ENCODE results near the gene VWA2. TPM values are rescaled to one million over a fixed set of nuclear protein-coding genes. Genes with fewer than 3 reads are reported as not detected.

Gene VWA2
- total RNA-seq, 1 experiment from 2014 or later: 1.6 TPM

GRCh38 chr10:114265392-114266053 is 26.5 kb downstream of the VWA2 start:
- WGBS (ENCODE audit: extremely low coverage, insufficient read length, low lambda C conversion rate): no CpG with 5 or more reads among the region's 6 CpGs
- H2AK5ac ChIP-seq (ENCODE audit: insufficient read length, low read length): no peak overlapping the region
- no peak overlapping the region for H2BK120ac ChIP-seq (ENCODE audit: low read depth, low read length, poor library complexity, severe bottlenecking)
- H3K36me3 Mint-ChIP-seq (ENCODE audit: insufficient read depth in 1 of 3, low read depth in 3 of 3): no peaks in the 10 kb centered on the region
- H3T11ph ChIP-seq (ENCODE audit: low read length): no peak overlapping the region
- H3K9me3 ChIP-seq (ENCODE audit: control insufficient read depth, low read depth, low read length): no peaks in the 10 kb centered on the region
- no peaks in the 10 kb centered on the region for H4K20me1 ChIP-seq (ENCODE audit: control insufficient read depth, insufficient read depth, insufficient read length)
- no peaks in the 10 kb centered on the region for H3K79me1 ChIP-seq (ENCODE audit: insufficient read depth, low read depth, low read length, poor library complexity, severe bottlenecking)
- H2BK12ac ChIP-seq (ENCODE audit: insufficient read length, low read depth, low read length): no peak overlapping the region
- no peak overlapping the region for H3K4me2 ChIP-seq (ENCODE audit: insufficient read depth, insufficient read length, low read length)
- TF ChIP-seq, protein P1, sequence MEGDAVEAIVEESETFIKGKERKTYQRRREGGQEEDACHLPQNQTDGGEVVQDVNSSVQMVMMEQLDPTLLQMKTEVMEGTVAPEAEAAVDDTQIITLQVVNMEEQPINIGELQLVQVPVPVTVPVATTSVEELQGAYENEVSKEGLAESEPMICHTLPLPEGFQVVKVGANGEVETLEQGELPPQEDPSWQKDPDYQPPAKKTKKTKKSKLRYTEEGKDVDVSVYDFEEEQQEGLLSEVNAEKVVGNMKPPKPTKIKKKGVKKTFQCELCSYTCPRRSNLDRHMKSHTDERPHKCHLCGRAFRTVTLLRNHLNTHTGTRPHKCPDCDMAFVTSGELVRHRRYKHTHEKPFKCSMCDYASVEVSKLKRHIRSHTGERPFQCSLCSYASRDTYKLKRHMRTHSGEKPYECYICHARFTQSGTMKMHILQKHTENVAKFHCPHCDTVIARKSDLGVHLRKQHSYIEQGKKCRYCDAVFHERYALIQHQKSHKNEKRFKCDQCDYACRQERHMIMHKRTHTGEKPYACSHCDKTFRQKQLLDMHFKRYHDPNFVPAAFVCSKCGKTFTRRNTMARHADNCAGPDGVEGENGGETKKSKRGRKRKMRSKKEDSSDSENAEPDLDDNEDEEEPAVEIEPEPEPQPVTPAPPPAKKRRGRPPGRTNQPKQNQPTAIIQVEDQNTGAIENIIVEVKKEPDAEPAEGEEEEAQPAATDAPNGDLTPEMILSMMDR (conservative IDR thresholded peaks at IDR 0.05): no peak
- H4K5ac ChIP-seq (ENCODE audit: insufficient read length, low read depth, low read length): no peak overlapping the region
- no peak overlapping the region for H3K27ac ChIP-seq (ENCODE audit: insufficient read length, low read depth, low read length)
- no peak overlapping the region for H4K91ac ChIP-seq (ENCODE audit: insufficient read length, low read depth, low read length)
- no peak overlapping the region for H3K56ac ChIP-seq (ENCODE audit: insufficient read length, low read depth, low read length)
- no peak overlapping the region for H3K14ac ChIP-seq (ENCODE audit: insufficient read depth, low read length)
- H3K4me3 Mint-ChIP-seq: no peak overlapping the region
- no peak for DNase-seq
- H3K4me1 Mint-ChIP-seq: peaks cover 12 to 15% of the 10 kb centered on the region in 2 experiments
- no peaks in the 10 kb centered on the region; the same call in 1 of the 2 replicates for H3K27me3 Mint-ChIP-seq (ENCODE audit: low read depth)
- no peak overlapping the region for H2BK5ac ChIP-seq (ENCODE audit: insufficient read length, low read length)
- H3K23me2 ChIP-seq (ENCODE audit: insufficient read length, low read depth, low read length, poor library complexity, severe bottlenecking): no peaks in the 10 kb centered on the region
- H2BK20ac ChIP-seq (ENCODE audit: low read depth, low read length, poor library complexity, severe bottlenecking): no peak overlapping the region
- H3K9ac ChIP-seq (ENCODE audit: extremely low read depth, insufficient read length, low read length): no peak overlapping the region
- no peaks in the 10 kb centered on the region; the same call in 1 of the 2 replicates for H3K27me3 ChIP-seq (ENCODE audit: insufficient read depth, low read length)
- H3K79me2 ChIP-seq (ENCODE audit: insufficient read depth, low read length): no peaks in the 10 kb centered on the region
- H2AFZ ChIP-seq (ENCODE audit: low read length): no peak overlapping the region
- H3K4ac ChIP-seq (ENCODE audit: low read depth, low read length): no peak overlapping the region
- H2BK15ac ChIP-seq (ENCODE audit: low read depth, low read length): no peak overlapping the region
- no peaks in the 10 kb centered on the region for H3K9me3 Mint-ChIP-seq
- no peaks in the 10 kb centered on the region; the same call in 1 of the 2 replicates for H3K4me1 ChIP-seq (ENCODE audit: insufficient read depth, low read length)
- H4K8ac ChIP-seq (replicated peaks; ENCODE audit: insufficient read length, low read depth, low read length): no peak overlapping the region
- H3K27ac Mint-ChIP-seq: no peak overlapping the region; a peak in 1 of 7 replicates
- no peak overlapping the region for H3K23ac ChIP-seq (ENCODE audit: insufficient read length, low read depth, low read length)
- H3K18ac ChIP-seq (ENCODE audit: insufficient read length, low read depth, low read length): no peak overlapping the region
